Measurements from ENCODE around the gene ITPR3. TPM values are rescaled to one million over a fixed set of nuclear protein-coding genes. Genes with fewer than 3 reads are reported as not detected.
"Not testable (repeated sequence)": the region's sequence is repeated elsewhere in the genome, so short reads cannot be mapped to it uniquely, and the experiment has no call there.

The ITPR3 gene
- total RNA-seq, 1 donor from 2014 or later, result 6.9 TPM

DNA sequence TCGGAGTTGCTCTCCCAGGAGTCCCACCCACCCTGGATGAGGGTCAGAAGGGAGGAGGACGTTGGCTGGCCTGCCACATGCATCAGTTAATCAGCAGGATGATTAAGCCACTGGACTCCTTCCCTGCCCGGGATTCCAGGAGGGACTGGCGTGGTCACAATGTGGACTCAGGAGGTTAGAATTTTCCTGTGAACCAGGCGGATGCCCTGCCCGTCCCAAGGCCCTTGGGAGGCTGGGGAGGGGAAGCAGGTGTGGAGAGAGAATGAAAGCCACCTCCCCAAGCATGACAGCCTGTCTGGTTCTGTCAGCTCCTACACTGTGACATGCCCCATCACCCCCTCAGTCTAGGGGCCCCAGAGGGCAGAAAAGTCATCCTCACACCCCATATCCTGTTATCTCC is 11.6 kb upstream of the ITPR3 start:
- intact Hi-C loops (cut with DNase I), result no loop called here

DNA sequence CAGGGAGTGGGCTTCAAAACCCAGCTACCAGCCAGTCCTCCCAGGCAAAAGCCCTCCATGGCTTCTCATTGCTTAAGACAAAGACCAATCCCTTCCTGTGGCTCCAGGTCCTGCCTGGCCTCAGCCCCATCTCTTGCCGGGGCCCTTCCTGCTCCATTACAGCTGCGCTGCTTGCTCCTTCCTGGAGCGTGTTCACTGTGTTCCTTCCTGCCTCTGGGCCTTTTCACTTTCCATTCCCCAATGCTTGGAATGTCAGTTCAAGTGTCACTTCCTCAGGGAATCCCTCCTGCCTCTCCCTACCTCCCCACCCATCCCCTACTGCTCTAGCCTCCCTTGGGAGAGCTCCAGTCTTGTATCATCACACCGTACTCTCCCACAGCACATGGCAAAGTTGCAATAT is 11.1 kb upstream of the ITPR3 start:
- intact Hi-C loops (cut with DNase I), result no loop called here
- DNase-seq (ENCODE audit: low spot score), result no peak

More for the DNA sequence above, 11.6 kb upstream of the ITPR3 start:
- DNase-seq (ENCODE audit: low spot score), result no peak

- no peak for DNase-seq (ENCODE audit: low spot score)
- intact Hi-C loops (cut with DNase I), result no loop called here
Observed at GRCh38 chr6:33610779-33611732, 10.1 kb upstream of the ITPR3 start.

- intact Hi-C loops (cut with DNase I), result no loop called here
Observed at GRCh38 chr6:33613146-33613794, 7.9 kb upstream of the ITPR3 start.

DNA sequence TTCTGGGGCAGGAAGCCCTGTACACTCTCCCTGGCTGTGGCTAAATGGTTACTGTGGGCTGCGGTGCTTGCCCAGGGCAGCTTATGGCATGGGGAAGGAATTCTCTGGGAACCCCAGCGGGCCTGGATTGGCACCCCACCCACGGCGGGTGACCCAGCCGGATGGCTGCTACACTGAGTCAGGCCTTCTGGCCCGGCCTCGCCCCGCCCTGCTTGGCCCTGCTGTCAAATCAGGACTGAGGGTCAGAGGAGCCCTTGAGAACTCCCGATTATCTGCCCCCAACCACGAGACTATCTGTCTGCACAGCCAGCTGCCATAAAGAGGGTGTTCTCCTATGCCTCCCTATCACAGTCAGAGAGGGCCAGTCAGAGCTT is 7.3 kb upstream of the ITPR3 start:
- intact Hi-C loops (cut with DNase I), result no loop called here
- DNase-seq (ENCODE audit: low spot score), result no peak

More at GRCh38 chr6:33613146-33613794, 7.9 kb upstream of the ITPR3 start:
- no peak for DNase-seq (ENCODE audit: low spot score)

GRCh38 chr6:33616113-33616512 is 5.0 kb upstream of the ITPR3 start:
- intact Hi-C loops (cut with DNase I), result no loop called here
- no peak for DNase-seq (ENCODE audit: low spot score)

DNA sequence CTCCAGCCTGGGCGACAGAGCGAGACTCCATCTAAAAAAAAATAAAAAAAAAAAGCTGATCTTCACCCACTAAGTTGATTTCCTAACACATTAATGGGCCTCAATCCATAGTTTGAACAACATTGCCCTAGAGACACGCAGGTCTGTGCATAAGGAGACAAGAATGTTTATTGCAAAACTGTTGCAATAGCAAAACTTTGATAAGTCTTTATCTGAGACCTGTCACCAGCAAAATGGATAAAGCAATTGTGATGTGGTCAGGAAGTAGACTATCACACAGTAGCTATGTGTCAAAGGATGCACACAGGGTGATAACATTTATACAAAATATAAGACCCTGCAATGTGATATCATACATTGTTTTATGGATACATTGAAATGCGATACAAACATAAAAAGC is 4.2 kb upstream of the ITPR3 start:
- DNase-seq (ENCODE audit: low spot score), result no peak

GRCh38 chr6:33619166-33619840 is 1.8 kb upstream of the ITPR3 start:
- intact Hi-C loops (cut with DNase I), result no loop called here
- DNase-seq (ENCODE audit: low spot score), result no peak

More for the DNA sequence above, 4.2 kb upstream of the ITPR3 start:
- intact Hi-C loops (cut with DNase I), result no loop called here

DNA sequence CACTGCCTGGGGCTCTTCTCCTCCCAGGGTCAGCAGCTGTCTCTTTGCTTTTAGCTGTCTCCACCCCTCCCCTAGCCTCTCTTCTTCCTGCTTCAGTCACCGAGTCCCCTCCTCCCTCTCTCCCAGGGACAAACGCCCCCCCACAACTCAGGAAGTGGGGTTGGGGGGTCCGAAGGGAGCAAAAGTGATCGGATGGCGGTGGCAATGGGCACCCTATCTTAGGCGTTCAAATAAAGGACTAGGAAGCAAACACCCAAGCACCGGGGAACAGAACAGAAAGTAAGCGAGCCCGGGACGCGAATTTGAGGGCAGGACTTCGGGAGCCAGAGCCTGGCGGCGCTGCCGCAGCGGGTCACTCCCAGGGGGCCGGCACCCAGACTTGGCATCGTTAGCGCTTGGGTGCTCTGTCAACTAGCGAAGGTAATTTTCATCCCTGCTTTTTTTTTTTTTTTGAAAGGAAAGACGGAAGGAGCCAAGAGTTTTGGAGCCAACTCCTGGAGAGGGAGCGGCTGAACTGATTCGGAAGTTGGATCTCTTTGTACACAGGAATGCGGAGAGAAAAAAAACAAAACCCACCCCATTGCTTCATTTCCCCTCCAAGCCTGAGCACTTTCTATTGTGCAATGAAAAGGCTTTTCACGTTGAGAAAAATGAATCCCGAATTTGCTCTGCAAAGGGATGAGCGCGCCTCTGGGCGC is 815 bp upstream of the ITPR3 start:
- intact Hi-C loops (cut with DNase I), result no loop called here
- no peak for DNase-seq (ENCODE audit: low spot score)

DNA sequence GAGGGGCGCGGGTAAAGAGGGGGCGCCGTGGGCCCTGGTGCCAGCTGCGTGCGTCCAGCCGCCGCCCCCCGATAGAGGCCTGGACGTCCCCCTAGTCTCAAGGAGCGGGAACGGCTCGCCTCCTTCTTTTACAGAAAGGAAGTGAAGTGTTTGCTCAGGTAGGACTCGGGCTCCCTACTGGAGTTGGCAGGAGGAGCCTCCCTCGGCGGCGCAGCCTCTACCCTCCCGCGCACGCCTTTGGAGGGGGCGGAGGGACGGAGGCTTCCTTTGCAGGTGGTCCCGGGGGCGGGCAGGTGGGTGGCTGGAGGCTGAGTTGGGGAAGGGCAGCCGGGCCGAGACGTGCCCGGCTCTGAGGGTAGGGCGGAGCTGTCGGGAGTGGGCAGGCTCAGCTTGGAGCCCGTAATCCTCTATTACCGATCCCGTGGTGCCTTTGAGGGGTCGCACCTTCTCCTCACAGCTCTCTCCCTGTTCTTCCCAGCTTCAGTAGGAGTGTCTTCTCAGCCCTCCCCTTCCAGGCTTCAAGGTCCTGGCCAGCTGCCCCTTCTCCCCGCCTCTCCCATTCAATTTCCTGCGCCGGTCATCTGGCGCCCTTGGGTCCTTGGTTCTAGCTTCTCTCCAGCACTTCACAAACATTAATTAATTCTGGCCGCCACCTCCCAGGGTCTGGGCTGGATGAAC is 728 bp downstream of the ITPR3 start:
- no peak for DNase-seq (ENCODE audit: low spot score)

GRCh38 chr6:33622456-33623431 is 1.6 kb downstream of the ITPR3 start:
- intact Hi-C loops (cut with DNase I), result no loop called here
- DNase-seq (ENCODE audit: low spot score), result no peak

More for the DNA sequence above, 728 bp downstream of the ITPR3 start:
- intact Hi-C loops (cut with DNase I), result loop anchor here (1.0 kb wide), 1 partner anchor 33 kb away; no protein-coding TSS in a partner anchor

GRCh38 chr6:33623895-33624381 is 2.8 kb downstream of the ITPR3 start:
- DNase-seq (ENCODE audit: low spot score), result no peak
- intact Hi-C loops (cut with DNase I), result no loop called here

DNA sequence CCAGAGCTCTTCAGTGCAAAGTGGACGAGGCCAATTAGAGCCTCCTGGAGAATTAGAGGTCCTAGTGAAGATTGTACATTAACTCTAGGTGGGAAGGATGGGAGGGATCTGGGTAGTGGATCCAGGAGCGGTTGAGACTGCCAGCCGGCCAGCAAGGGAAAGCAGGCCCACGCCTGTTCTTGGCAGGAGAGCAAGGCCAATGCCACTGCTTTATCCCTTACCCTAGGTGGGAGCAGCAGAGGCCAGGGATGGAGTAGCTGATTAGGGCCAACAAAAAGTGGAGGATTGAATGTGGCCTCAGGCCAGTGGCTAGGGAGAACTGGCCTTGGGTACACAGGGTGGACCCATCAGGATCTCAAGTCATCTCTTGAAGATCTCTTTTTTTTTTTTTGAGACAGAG is 3.7 kb downstream of the ITPR3 start:
- intact Hi-C loops (cut with DNase I), result no loop called here

DNA sequence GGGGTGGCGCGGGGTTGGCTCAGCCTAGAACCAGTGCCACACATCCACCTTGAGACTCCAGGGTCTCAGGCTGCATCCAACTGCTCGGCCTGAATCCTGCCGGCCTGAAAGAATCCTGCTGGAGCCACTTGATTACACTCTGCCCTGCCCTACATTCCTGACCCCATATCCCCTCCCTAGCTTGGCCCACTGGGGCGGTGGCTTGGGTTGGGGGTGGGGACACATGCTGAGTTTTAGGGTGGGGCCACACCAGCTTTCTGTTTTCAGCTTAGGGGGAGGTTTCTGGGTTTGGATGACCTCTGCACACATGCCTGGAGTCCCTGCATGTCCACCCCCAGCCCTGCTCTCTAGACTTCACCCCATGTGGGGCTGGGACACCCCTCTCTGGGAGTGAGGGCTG is 6.8 kb downstream of the ITPR3 start:
- intact Hi-C loops (cut with DNase I), result no loop called here
- no peak for DNase-seq (ENCODE audit: low spot score)

More for the DNA sequence above, 3.7 kb downstream of the ITPR3 start:
- no peak for DNase-seq (ENCODE audit: low spot score)

- intact Hi-C loops (cut with DNase I), result no loop called here
- DNase-seq (ENCODE audit: low spot score), result no peak
Observed at GRCh38 chr6:33628401-33628964, 7.4 kb downstream of the ITPR3 start.

DNA sequence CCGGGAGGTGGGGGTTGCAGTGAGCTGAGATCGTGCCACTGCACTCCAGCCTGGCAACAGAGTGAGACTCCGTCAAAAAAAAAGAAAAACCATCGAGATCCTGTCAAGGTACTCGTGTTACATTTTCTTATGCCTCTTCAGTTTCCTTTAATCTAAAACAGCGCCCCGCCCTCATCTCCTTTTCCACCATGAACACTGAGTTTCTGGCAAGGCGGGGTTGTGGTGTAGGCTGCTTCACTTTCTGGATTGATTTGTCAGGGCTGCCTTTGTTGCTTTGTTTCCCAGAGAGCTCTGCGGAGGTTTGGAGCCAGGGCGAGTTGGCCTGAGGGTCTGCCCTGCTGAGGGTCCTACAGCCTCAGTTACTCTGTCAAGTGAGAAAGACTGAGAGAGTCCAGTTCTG is 8.9 kb downstream of the ITPR3 start:
- DNase-seq (ENCODE audit: low spot score), result no peak
- intact Hi-C loops (cut with DNase I), result no loop called here

- intact Hi-C loops (cut with DNase I); DNase-seq (ENCODE audit: low spot score): not testable (repeated sequence)
Observed at GRCh38 chr6:33631521-33631920, 10.4 kb downstream of the ITPR3 start.

Data from cardiac septum (tissue), 1 donor.